Limb (tissue), 2 donors: ENCODE measurements around the gene PVR.
"Not testable (repeated sequence)": the region's sequence is repeated elsewhere in the genome, so short reads cannot be mapped to it uniquely, and the experiment has no call there.

Source experiments
- DNase-seq, 2 donors: peaks; one replicate each; pipeline ENCODE4 v3.0.0-alpha.2; 2016; ENCODE audit errors: extremely low spot score in 2 of 2

PVR gene

GRCh38 chr19:44644402-44645016 lies 799 bp downstream of the PVR start:
- peak in 1 of 2 donors; percentile 26 for DNase-seq

DNA sequence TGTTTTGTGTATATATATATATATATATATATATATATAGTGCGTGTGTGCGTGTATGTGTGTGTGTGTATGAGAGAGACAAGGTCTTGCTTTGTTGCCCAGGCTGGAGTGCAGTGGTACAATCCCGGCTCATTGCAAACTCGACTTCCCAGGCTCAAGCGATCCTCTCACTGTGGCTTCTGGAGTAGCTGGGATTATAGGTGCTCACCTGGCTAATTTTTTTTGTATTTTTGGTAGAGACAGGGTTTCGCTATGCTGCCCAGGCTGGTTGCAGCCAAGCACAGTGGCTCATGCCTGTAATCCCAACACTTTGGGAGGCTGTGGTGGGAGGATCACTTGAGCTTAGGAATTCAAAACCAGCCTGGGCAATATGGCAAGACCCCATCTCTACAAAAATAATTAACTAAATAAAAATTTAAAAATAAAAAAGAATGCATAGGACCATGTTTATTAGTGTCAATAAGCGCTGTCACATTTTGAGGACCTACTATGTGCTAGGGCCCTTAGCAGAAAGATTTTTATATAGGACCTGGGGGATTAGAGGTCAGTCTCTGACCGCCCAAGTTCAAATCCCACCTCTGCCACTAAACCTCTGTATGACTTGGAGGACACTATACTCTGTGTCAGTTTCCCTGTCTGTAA lies 1.8 kb downstream of the PVR start:
- DNase-seq = no peak

- no peak for DNase-seq
Measured at GRCh38 chr19:44646049-44646416, 2.3 kb downstream of the PVR start.

DNA sequence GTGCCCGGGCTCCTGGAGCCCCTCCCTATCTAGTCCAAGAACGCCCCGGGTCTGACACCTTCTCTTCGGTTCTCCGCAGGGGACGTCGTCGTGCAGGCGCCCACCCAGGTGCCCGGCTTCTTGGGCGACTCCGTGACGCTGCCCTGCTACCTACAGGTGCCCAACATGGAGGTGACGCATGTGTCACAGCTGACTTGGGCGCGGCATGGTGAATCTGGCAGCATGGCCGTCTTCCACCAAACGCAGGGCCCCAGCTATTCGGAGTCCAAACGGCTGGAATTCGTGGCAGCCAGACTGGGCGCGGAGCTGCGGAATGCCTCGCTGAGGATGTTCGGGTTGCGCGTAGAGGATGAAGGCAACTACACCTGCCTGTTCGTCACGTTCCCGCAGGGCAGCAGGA lies 3.4 kb downstream of the PVR start:
- DNase-seq = no peak

- peak in 1 of 2 donors; percentile 15 for DNase-seq
Measured at GRCh38 chr19:44648631-44649251, 5.0 kb downstream of the PVR start.

DNA sequence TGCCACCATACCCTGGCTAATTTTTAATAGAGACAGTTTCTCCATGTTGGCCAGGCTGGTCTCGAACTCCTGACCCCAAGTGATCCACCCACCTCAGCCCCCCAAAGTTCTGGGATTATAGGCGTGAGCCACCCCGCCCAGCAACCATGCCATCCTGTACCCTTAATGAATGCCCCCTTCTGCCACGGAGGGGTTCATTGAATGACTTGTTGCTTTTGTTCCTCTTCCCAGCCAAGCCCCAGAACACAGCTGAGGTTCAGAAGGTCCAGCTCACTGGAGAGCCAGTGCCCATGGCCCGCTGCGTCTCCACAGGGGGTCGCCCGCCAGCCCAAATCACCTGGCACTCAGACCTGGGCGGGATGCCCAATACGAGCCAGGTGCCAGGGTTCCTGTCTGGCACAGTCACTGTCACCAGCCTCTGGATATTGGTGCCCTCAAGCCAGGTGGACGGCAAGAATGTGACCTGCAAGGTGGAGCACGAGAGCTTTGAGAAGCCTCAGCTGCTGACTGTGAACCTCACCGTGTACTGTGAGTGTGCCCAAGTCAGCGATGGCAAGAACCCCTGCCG lies 6.0 kb downstream of the PVR start:
- DNase-seq = no peak

DNA sequence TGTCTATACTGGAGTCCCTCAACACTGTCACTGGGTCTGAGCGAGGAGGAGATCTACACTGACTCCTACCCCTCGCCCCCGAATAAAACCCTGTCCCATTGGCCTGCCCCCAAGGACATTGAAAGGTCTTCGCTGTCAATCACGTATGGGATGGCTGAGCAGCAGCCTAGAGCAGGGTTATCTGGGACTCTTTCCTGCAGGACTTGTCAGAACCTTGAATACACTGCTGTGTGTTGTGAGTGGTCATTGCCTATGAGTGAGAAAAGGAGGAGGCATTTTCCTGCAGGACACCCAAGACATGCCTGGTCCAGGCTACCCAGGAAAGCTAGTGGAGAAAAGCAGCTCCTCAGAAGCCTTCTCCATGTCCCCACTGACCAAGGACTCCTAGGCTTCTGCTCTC lies 9.6 kb downstream of the PVR start:
- DNase-seq = no peak

GRCh38 chr19:44653977-44654774 lies 10.5 kb downstream of the PVR start:
- DNase-seq = peak; percentile 32 to 55

- DNase-seq = peak; percentile 54 to 80
Measured at GRCh38 chr19:44657211-44657921, 13.7 kb downstream of the PVR start.

- DNase-seq = no peak
Measured at GRCh38 chr19:44658069-44658733, 14.5 kb downstream of the PVR start.

- DNase-seq = no peak
Measured at GRCh38 chr19:44660081-44660480, 16.4 kb downstream of the PVR start.

- no peak for DNase-seq
Measured at GRCh38 chr19:44661205-44661604, 17.5 kb downstream of the PVR start.

- no peak for DNase-seq
Measured at GRCh38 chr19:44661904-44662303, 18.2 kb downstream of the PVR start.

DNA sequence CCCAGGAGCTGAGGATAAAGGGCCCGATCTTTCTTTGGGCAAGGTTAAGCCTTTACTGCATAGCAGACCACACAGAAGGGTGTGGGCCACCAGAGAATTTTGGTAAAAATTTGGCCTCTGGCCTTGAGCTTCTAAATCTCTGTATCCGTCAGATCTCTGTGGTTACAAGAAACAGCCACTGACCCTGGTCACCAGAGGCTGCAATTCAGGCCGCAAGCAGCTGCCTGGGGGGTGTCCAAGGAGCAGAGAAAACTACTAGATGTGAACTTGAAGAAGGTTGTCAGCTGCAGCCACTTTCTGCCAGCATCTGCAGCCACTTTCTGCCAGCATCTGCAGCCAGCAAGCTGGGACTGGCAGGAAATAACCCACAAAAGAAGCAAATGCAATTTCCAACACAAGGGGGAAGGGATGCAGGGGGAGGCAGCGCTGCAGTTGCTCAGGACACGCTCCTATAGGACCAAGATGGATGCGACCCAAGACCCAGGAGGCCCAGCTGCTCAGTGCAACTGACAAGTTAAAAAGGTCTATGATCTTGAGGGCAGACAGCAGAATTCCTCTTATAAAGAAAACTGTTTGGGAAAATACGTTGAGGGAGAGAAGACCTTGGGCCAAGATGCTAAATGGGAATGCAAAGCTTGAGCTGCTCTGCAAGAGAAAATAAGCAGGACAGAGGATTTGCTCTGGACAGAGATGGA lies 19.1 kb downstream of the PVR start:
- DNase-seq = no peak

- DNase-seq = no peak
Measured at GRCh38 chr19:44663996-44664395, 20.3 kb downstream of the PVR start.

GRCh38 chr19:44664976-44665375 lies 21.3 kb downstream of the PVR start:
- no peak for DNase-seq

GRCh38 chr19:44666852-44667556 lies 23.3 kb downstream of the PVR start:
- DNase-seq = no peak

DNA sequence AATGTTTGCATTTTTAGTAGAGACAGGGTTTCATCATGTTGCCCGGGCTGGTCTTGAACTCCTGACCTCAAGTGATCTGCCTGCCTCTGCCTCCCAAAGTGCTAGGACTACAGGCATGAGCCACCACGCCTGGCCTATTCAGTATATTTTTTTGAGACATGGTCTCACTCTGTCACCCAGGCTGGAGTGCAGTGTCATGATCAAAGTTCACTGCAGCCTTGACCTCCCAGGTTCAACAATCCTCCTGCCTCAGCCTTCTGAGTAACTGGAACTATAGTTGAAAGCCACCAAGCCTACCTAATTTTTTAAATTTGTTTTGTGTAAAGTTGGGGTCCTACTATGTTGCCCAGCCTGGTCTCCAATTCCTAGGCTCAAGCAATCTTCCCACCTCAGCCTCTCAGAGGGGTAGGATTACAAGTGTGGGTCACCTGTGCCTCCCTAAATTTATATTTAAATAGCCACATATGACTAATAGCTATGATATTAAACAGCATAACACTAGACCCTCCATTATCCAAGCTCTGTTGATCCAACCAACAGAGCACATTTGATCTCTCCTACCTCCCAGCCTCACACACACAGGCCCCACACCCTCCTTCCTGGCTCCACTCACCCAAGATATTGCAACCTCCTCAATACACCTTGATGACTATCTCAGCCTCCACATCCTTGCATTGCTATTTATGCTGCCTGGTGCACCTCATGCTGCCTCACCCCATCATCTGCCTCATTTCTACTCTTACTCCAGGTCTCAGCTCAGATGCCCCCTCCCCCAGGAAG lies 25.5 kb downstream of the PVR start:
- DNase-seq = no peak

GRCh38 chr19:44670027-44670426 lies 26.3 kb downstream of the PVR start:
- not testable (repeated sequence) for DNase-seq
